ENCODE measurements around the gene FCHO2.

- TF ChIP-seq, protein P1, sequence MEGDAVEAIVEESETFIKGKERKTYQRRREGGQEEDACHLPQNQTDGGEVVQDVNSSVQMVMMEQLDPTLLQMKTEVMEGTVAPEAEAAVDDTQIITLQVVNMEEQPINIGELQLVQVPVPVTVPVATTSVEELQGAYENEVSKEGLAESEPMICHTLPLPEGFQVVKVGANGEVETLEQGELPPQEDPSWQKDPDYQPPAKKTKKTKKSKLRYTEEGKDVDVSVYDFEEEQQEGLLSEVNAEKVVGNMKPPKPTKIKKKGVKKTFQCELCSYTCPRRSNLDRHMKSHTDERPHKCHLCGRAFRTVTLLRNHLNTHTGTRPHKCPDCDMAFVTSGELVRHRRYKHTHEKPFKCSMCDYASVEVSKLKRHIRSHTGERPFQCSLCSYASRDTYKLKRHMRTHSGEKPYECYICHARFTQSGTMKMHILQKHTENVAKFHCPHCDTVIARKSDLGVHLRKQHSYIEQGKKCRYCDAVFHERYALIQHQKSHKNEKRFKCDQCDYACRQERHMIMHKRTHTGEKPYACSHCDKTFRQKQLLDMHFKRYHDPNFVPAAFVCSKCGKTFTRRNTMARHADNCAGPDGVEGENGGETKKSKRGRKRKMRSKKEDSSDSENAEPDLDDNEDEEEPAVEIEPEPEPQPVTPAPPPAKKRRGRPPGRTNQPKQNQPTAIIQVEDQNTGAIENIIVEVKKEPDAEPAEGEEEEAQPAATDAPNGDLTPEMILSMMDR (IDR thresholded peaks at IDR 0.05; ENCODE audit: control extremely low read depth in 1 of 3, insufficient read depth in 1 of 3, low read depth in 1 of 3, low read length in 3 of 3), result no peak
- TF ChIP-seq, protein P2, sequence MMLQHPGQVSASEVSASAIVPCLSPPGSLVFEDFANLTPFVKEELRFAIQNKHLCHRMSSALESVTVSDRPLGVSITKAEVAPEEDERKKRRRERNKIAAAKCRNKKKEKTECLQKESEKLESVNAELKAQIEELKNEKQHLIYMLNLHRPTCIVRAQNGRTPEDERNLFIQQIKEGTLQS (IDR thresholded peaks at IDR 0.05; ENCODE audit: insufficient read depth, low read depth, low read length), result no peak
- TF ChIP-seq SP1 (IDR thresholded peaks at IDR 0.05; ENCODE audit: low read depth, low read length), result no peak
- peak; percentile 47; the same call in 1 of the 2 replicates for TF ChIP-seq MAX (IDR thresholded peaks at IDR 0.05)
- no peak for TF ChIP-seq RAD21 (IDR thresholded peaks at IDR 0.05 in 1 of 2, conservative IDR thresholded peaks at IDR 0.05 in 1 of 2; ENCODE audit: low read depth in 2 of 2, low read length in 2 of 2)
- TF ChIP-seq TBP (IDR thresholded peaks at IDR 0.05; ENCODE audit: low read depth, low read length), result no peak
- no peak for TF ChIP-seq PHF8 (conservative IDR thresholded peaks at IDR 0.05; ENCODE audit: low read depth, low read length)
- TF ChIP-seq POLR2A (IDR thresholded peaks at IDR 0.05; ENCODE audit: control extremely low read depth in 1 of 2, low read depth in 2 of 2, low read length in 2 of 2), result no peak
- TF ChIP-seq MAFK (IDR thresholded peaks at IDR 0.05; ENCODE audit: low read depth, low read length), result no peak
- no peak for TF ChIP-seq SUZ12 (IDR thresholded peaks at IDR 0.05; ENCODE audit: low read length)
- TF ChIP-seq EP300 (IDR thresholded peaks at IDR 0.05; ENCODE audit: borderline replicate concordance in 1 of 2, low read depth in 2 of 2, low read length in 2 of 2), result no peak
These were observed 180.3 kb downstream of the FCHO2 start for GRCh38 chr5:73136055-73136562.
